H9 (cell line): ENCODE results near the gene DOCK1. TPM values are rescaled to one million over a fixed set of nuclear protein-coding genes. Genes with fewer than 3 reads are reported as not detected.

ENCODE experiments used
- DNase-seq: peaks from one replicate; pipeline ENCODE4 v3.0.0-alpha.2; 2017
- H2AFZ ChIP-seq: one replicate; pipeline ENCODE4 v1.6.1; 2013; ENCODE audit warnings: mild to moderate bottlenecking, low read length, control low read depth, moderate library complexity
- H2AK5ac ChIP-seq: 2 replicates; pipeline ENCODE4 v1.6.1; 2013; ENCODE audit warnings: low read length, control low read depth, mixed read lengths; ENCODE audit not compliant: insufficient read length
- H2BK120ac ChIP-seq: one replicate; pipeline ENCODE4 v1.6.1; 2013; ENCODE audit warnings: low read depth, mild to moderate bottlenecking, low read length, control low read depth, inconsistent platforms; ENCODE audit not compliant: poor library complexity, severe bottlenecking
- H2BK12ac ChIP-seq: 2 replicates; pipeline ENCODE4 v1.6.1; 2013; ENCODE audit warnings: low read length, control low read depth, mixed read lengths, low read depth; ENCODE audit not compliant: insufficient read length
- H2BK15ac ChIP-seq: 2 replicates; pipeline ENCODE4 v1.6.1; 2013; ENCODE audit warnings: low read depth, low read length, control low read depth
- H2BK20ac ChIP-seq: one replicate; pipeline ENCODE4 v1.6.1; 2013; ENCODE audit warnings: low read depth, mild to moderate bottlenecking, low read length, control low read depth, inconsistent platforms; ENCODE audit not compliant: poor library complexity, severe bottlenecking
- H2BK5ac ChIP-seq: 2 replicates; pipeline ENCODE4 v1.6.1; 2013; ENCODE audit warnings: low read length, control low read depth, mixed read lengths; ENCODE audit not compliant: insufficient read length
- H3K14ac ChIP-seq: 2 replicates; pipeline ENCODE4 v1.6.1; 2013; ENCODE audit warnings: low read length, control low read depth; ENCODE audit not compliant: insufficient read depth
- H3K18ac ChIP-seq: 2 replicates; pipeline ENCODE4 v1.6.1; 2013; ENCODE audit warnings: low read depth, mild to moderate bottlenecking, mixed read lengths, low read length, control low read depth; ENCODE audit not compliant: insufficient read length
- H3K23ac ChIP-seq: 2 replicates; pipeline ENCODE4 v1.6.1; 2013; ENCODE audit warnings: low read length, control low read depth, mixed read lengths, low read depth; ENCODE audit not compliant: insufficient read length
- H3K23me2 ChIP-seq: 2 replicates; pipeline ENCODE4 v1.6.1; 2013; ENCODE audit warnings: low read depth, mild to moderate bottlenecking, mixed read lengths, low read length, control low read depth; ENCODE audit not compliant: insufficient read length, poor library complexity, severe bottlenecking
- H3K27ac ChIP-seq: 2 replicates; pipeline ENCODE4 v1.5.1; 2013; ENCODE audit warnings: low read length, control low read depth, mixed read lengths, low read depth; ENCODE audit not compliant: insufficient read length
- H3K27me3 ChIP-seq: 2 replicates; pipeline ENCODE4 v1.6.1; 2013; ENCODE audit warnings: low read length, control low read depth, inconsistent platforms; ENCODE audit not compliant: insufficient read depth
- H3K4ac ChIP-seq: 2 replicates; pipeline ENCODE4 v1.6.1; 2013; ENCODE audit warnings: low read depth, mild to moderate bottlenecking, control low read depth, inconsistent platforms, low read length, moderate library complexity
- H3K4me1 ChIP-seq: 2 replicates; pipeline ENCODE4 v1.6.1; 2013; ENCODE audit warnings: low read length, control low read depth, inconsistent platforms; ENCODE audit not compliant: insufficient read depth
- H3K4me2 ChIP-seq: 2 replicates; pipeline ENCODE4 v1.6.1; 2013; ENCODE audit warnings: low read length, control low read depth, mixed read lengths; ENCODE audit not compliant: insufficient read length, insufficient read depth
- H3K56ac ChIP-seq: 2 replicates; pipeline ENCODE4 v1.6.1; 2013; ENCODE audit warnings: low read depth, mild to moderate bottlenecking, mixed read lengths, low read length, control low read depth; ENCODE audit not compliant: insufficient read length
- H3K79me1 ChIP-seq: 2 replicates; pipeline ENCODE4 v1.6.1; 2013; ENCODE audit warnings: low read depth, mild to moderate bottlenecking, moderate library complexity, low read length, control low read depth, inconsistent platforms; ENCODE audit not compliant: insufficient read depth, poor library complexity, severe bottlenecking
- H3K79me2 ChIP-seq: 2 replicates; pipeline ENCODE4 v1.6.1; 2013; ENCODE audit warnings: low read length, control low read depth, inconsistent platforms; ENCODE audit not compliant: insufficient read depth
- H3K9ac ChIP-seq: 2 replicates; pipeline ENCODE4 v1.6.1; 2013; ENCODE audit warnings: low read length, control low read depth, mixed read lengths; ENCODE audit not compliant: insufficient read length; ENCODE audit errors: extremely low read depth
- H3K9me3 ChIP-seq: one replicate; pipeline ENCODE4 v1.6.1; 2013; ENCODE audit warnings: low read depth, low read length, inconsistent platforms; ENCODE audit not compliant: control insufficient read depth
- H3T11ph ChIP-seq: one replicate; pipeline ENCODE4 v1.6.1; 2013; ENCODE audit warnings: mild to moderate bottlenecking, low read length, control low read depth, inconsistent platforms
- H4K20me1 ChIP-seq: one replicate; pipeline ENCODE4 v1.6.1; 2013; ENCODE audit not compliant: control insufficient read depth, insufficient read length, insufficient read depth
- H4K5ac ChIP-seq: 2 replicates; pipeline ENCODE4 v1.6.1; 2013; ENCODE audit warnings: low read depth, mild to moderate bottlenecking, mixed read lengths, low read length, control low read depth; ENCODE audit not compliant: insufficient read length
- H4K8ac ChIP-seq: replicated peaks from 2 replicates; pipeline ENCODE4 v1.6.1; 2013; ENCODE audit warnings: low read length, control low read depth, mixed read lengths, low read depth; ENCODE audit not compliant: insufficient read length
- H4K91ac ChIP-seq: 2 replicates; pipeline ENCODE4 v1.6.1; 2013; ENCODE audit warnings: low read depth, mild to moderate bottlenecking, moderate library complexity, mixed read lengths, low read length, control low read depth; ENCODE audit not compliant: insufficient read length
- H3K27ac Mint-ChIP-seq, 3 experiments: 2 replicates in 2 of 3; 3 replicates in 1 of 3; pipeline ENCODE4 v1.8.0; 2020 to 2021; ENCODE audit warnings: mixed read lengths in 3 of 3, mild to moderate bottlenecking in 1 of 3, moderate library complexity in 1 of 3
- H3K27me3 Mint-ChIP-seq: 2 replicates; pipeline ENCODE4 v1.8.0; 2021; ENCODE audit warnings: low read depth, mild to moderate bottlenecking, moderate library complexity, mixed read lengths
- H3K36me3 Mint-ChIP-seq, 3 experiments: 2 replicates in 2 of 3; 3 replicates in 1 of 3; pipeline ENCODE4 v1.8.0; 2020 to 2021; ENCODE audit warnings: low read depth in 3 of 3, mixed read lengths in 3 of 3; ENCODE audit not compliant: insufficient read depth in 1 of 3
- H3K4me1 Mint-ChIP-seq, 2 experiments: 2 replicates each; pipeline ENCODE4 v1.8.0; 2020; ENCODE audit warnings: mixed read lengths in 2 of 2
- H3K4me3 Mint-ChIP-seq, 2 experiments: 2 replicates in 1 of 2; 3 replicates in 1 of 2; pipeline ENCODE4 v1.8.0; 2020 to 2021; ENCODE audit warnings: mild to moderate bottlenecking in 2 of 2, mixed read lengths in 2 of 2, moderate library complexity in 1 of 2
- H3K9me3 Mint-ChIP-seq, 2 experiments: 2 replicates in 1 of 2; 3 replicates in 1 of 2; pipeline ENCODE4 v1.8.0; 2020; ENCODE audit warnings: mild to moderate bottlenecking in 2 of 2, mixed read lengths in 2 of 2, moderate library complexity in 1 of 2
- CTCF ChIP-seq: fragments of 200-600 bp; sonication (generic); conservative IDR thresholded peaks from 3 replicates; pipeline ENCODE4 v1.8.0; 2021; ENCODE audit warnings: antibody characterized with exemption, mild to moderate bottlenecking
- WGBS: extraction: QIAGEN DNeasy Blood & Tissue Kit; methylation state at CpG from one replicate; pipeline ENCODE4 v1.1.7; 2013; ENCODE audit warnings: missing lambda C conversion rate, low lambda C conversion rate, mixed read lengths; ENCODE audit not compliant: insufficient read length; ENCODE audit errors: extremely low coverage; 5-methylcytosine and 5-hydroxymethylcytosine counted together
- total RNA-seq: library from RNA; stranded (reverse); gene quantifications from 2 replicates; pipeline ENCODE4 v1.2.1, GENCODE V29; 2021

Gene DOCK1
- total RNA-seq, 1 experiment from 2014 or later, result 57.0 TPM

- Histone ChIP-seq H2BK12ac (no peak overlapping the region), H4K5ac (no peak overlapping the region), H3K4ac (no peak overlapping the region), H2AK5ac (no peak overlapping the region), H2BK5ac (no peak overlapping the region), H3K9ac (no peak overlapping the region), H4K8ac (no peak overlapping the region), H4K20me1 (no peaks in the 10 kb centered on the region), H3K9me3 (no peaks in the 10 kb centered on the region), H3K23me2 (no peaks in the 10 kb centered on the region), H2BK15ac (no peak overlapping the region), H2BK120ac (no peak overlapping the region), H3K14ac (no peak overlapping the region), H3K56ac (no peak overlapping the region), H3K18ac (no peak overlapping the region), H3K79me1 (peaks cover 2% of the 10 kb centered on the region), H3K79me2 (peaks cover 2% of the 10 kb centered on the region; the same call in 1 of the 2 replicates), H3K4me2 (no peak overlapping the region), H3T11ph (no peak overlapping the region), H3K27ac (no peak overlapping the region), H2BK20ac (no peak overlapping the region), H3K23ac (no peak overlapping the region), H4K91ac (no peak overlapping the region), H3K4me1 (no peaks in the 10 kb centered on the region), H2AFZ (no peak overlapping the region), H3K27me3 (no peaks in the 10 kb centered on the region)
- Mint-ChIP-seq H3K27ac (peak overlapping the region in 2 of 3 experiments; percentile 49 to 77; a peak in 1 of 7 replicates), H3K4me3 (no peak overlapping the region), H3K4me1 (peaks cover 16 to 17% of the 10 kb centered on the region in 2 experiments), H3K27me3 (no peaks in the 10 kb centered on the region), H3K9me3 (peaks cover 2% of the 10 kb centered on the region in 2 experiments; a peak in 1 of 5 replicates), H3K36me3 (peaks cover 32 to 54% (median 47%) of the 10 kb centered on the region in 3 experiments)
- DNase-seq, result no peak
- TF ChIP-seq CTCF, result no peak
- WGBS, result no CpG with 5 or more reads among the region's 6 CpGs
Observed at GRCh38 chr10:126924180-126924914, 19.1 kb downstream of the DOCK1 start.
